Measurements from ENCODE around the gene KRTAP4-1. TPM values are rescaled to one million over a fixed set of nuclear protein-coding genes. Genes with fewer than 3 reads are reported as not detected.

KRTAP4-1 gene
- total RNA-seq, 4 donors from 2014 or later, result not detected

- Histone ChIP-seq H3K27ac (replicated peaks in 1 of 4) (no peak overlapping the region), H3K4me3 (no peak overlapping the region), H3K9me3 (no peaks in the 10 kb centered on the region), H3K36me3 (no peaks in the 10 kb centered on the region), H3K4me1 (no peaks in the 10 kb centered on the region), H3K27me3 (peaks cover 0 to 25% (median 0%) of the 10 kb centered on the region in 4 donors)
- 70% methylated on average over 2 of the region's 2 CpGs for whole genome bisulfite sequencing
- no peak for DNase-seq (ENCODE audit: extremely low spot score)
- TF ChIP-seq CTCF (IDR thresholded peaks at IDR 0.05), result no peak
- no peak for TF ChIP-seq POLR2AphosphoS5 (IDR thresholded peaks at IDR 0.05)
- no peak for TF ChIP-seq EP300 (IDR thresholded peaks at IDR 0.05)
- TF ChIP-seq POLR2A (IDR thresholded peaks at IDR 0.05; ENCODE audit: low read depth), result no peak
- intact Hi-C loops (cut with DNase I), result no loop called here
These were observed 2.2 kb upstream of the KRTAP4-1 start for GRCh38 chr17:41186872-41187271.

- Histone ChIP-seq H3K36me3 (no peaks in the 10 kb centered on the region), H3K4me1 (no peaks in the 10 kb centered on the region), H3K4me3 (no peak overlapping the region), H3K27me3 (peaks cover 0 to 20% (median 0%) of the 10 kb centered on the region in 4 donors), H3K9me3 (no peaks in the 10 kb centered on the region), H3K27ac (replicated peaks in 1 of 4) (no peak overlapping the region)
- no peak for DNase-seq (ENCODE audit: extremely low spot score)
- intact Hi-C loops (cut with DNase I), result no loop called here
- TF ChIP-seq CTCF (IDR thresholded peaks at IDR 0.05) (no peak), EP300 (IDR thresholded peaks at IDR 0.05) (no peak), POLR2AphosphoS5 (IDR thresholded peaks at IDR 0.05) (no peak), POLR2A (IDR thresholded peaks at IDR 0.05; ENCODE audit: low read depth) (no peak)
- 54% methylated on average over 1 of the region's 1 CpG for WGBS
These were observed 290 bp upstream of the KRTAP4-1 start for GRCh38 chr17:41185001-41185400.

GRCh38 chr17:41178843-41179616 lies 5.7 kb downstream of the KRTAP4-1 start:
- no peaks in the 10 kb centered on the region for H3K9me3 ChIP-seq
- DNase-seq (ENCODE audit: extremely low spot score), result no peak
- H3K4me3 ChIP-seq, result no peak overlapping the region
- 83% methylated on average over 1 of the region's 1 CpG for WGBS
- no peak overlapping the region for H3K27ac ChIP-seq (replicated peaks in 1 of 4)
- intact Hi-C loops (cut with DNase I), result no loop called here
- H3K4me1 ChIP-seq, result no peaks in the 10 kb centered on the region
- H3K27me3 ChIP-seq, result peaks cover 0 to 6% (median 2%) of the 10 kb centered on the region in 4 donors
- TF ChIP-seq CTCF (IDR thresholded peaks at IDR 0.05) (no peak), POLR2AphosphoS5 (IDR thresholded peaks at IDR 0.05) (no peak), POLR2A (IDR thresholded peaks at IDR 0.05; ENCODE audit: low read depth) (no peak)
- no peaks in the 10 kb centered on the region for H3K36me3 ChIP-seq

GRCh38 chr17:41178341-41178740 lies 6.4 kb downstream of the KRTAP4-1 start:
- Histone ChIP-seq H3K9me3 (no peaks in the 10 kb centered on the region), H3K27me3 (peaks cover 0 to 6% (median 2%) of the 10 kb centered on the region in 4 donors), H3K36me3 (no peaks in the 10 kb centered on the region), H3K4me3 (no peak overlapping the region), H3K4me1 (no peaks in the 10 kb centered on the region), H3K27ac (replicated peaks in 1 of 4) (no peak overlapping the region)
- no peak for TF ChIP-seq POLR2A (IDR thresholded peaks at IDR 0.05; ENCODE audit: low read depth)
- TF ChIP-seq POLR2AphosphoS5 (IDR thresholded peaks at IDR 0.05), result no peak
- no peak for TF ChIP-seq CTCF (IDR thresholded peaks at IDR 0.05)
- TF ChIP-seq EP300 (IDR thresholded peaks at IDR 0.05), result no peak
- WGBS, result 93% methylated on average over 3 of the region's 3 CpGs
- no peak for DNase-seq (ENCODE audit: extremely low spot score)
- intact Hi-C loops (cut with DNase I), result no loop called here
